CD14-positive monocyte (primary cell): ENCODE data around the gene GRIK4. TPM values are rescaled to one million over a fixed set of nuclear protein-coding genes. Genes with fewer than 3 reads are reported as not detected.

ENCODE experiments used
- DNase-seq, 3 donors: peaks; one replicate each; pipeline ENCODE4 v3.0.0-alpha.2; 2011 to 2022
- H2AFZ ChIP-seq: 2 replicates; pipeline ENCODE4 v1.6.0; 2012; ENCODE audit warnings: mild to moderate bottlenecking, low read depth, low read length, inconsistent platforms; ENCODE audit not compliant: insufficient read depth, poor library complexity, severe bottlenecking
- H3K27ac ChIP-seq, 2 donors: 1 replicate in 1 of 2; 2 replicates in 1 of 2; pipeline ENCODE4 v1.5.1; 2012 to 2013; ENCODE audit warnings: low read length in 2 of 2, control low read depth in 1 of 2, inconsistent platforms in 1 of 2, low read depth in 1 of 2, mild to moderate bottlenecking in 1 of 2
- H3K27me3 ChIP-seq, 2 donors: one replicate each; pipeline versions ENCODE4 v1.6.0 to v1.6.1; 2011 to 2013; ENCODE audit warnings: low read length in 2 of 2; ENCODE audit not compliant: control insufficient read depth in 2 of 2, insufficient read depth in 2 of 2
- H3K36me3 ChIP-seq, 2 donors: replicated peaks in 1 of 2; 1 replicate in 1 of 2; 2 replicates in 1 of 2; pipeline versions ENCODE4 v1.5.1 to v1.6.1; 2012 to 2013; ENCODE audit warnings: low read length in 2 of 2, control low read depth in 1 of 2, inconsistent platforms in 1 of 2, mild to moderate bottlenecking in 1 of 2; ENCODE audit not compliant: insufficient read depth in 2 of 2, control insufficient read depth in 1 of 2
- H3K4me1 ChIP-seq, 2 donors: 1 replicate in 1 of 2; 2 replicates in 1 of 2; pipeline versions ENCODE4 v1.5.1 to v1.6.1; 2012 to 2013; ENCODE audit warnings: low read length in 2 of 2, control low read depth in 1 of 2, inconsistent platforms in 1 of 2, mild to moderate bottlenecking in 1 of 2, moderate library complexity in 1 of 2; ENCODE audit not compliant: insufficient read depth in 2 of 2, control insufficient read depth in 1 of 2
- H3K4me2 ChIP-seq: replicated peaks from 2 replicates; pipeline ENCODE3; 2012; ENCODE audit warnings: low read length, moderate library complexity, mild to moderate bottlenecking; ENCODE audit not compliant: poor library complexity, severe bottlenecking; ENCODE audit errors: extremely low read depth
- H3K4me3 ChIP-seq, 3 experiments: fragments of 200-600 bp in 1 of 3; sonication (generic) in 1 of 3; replicated peaks in 1 of 3; 1 replicate in 2 of 3; 2 replicates in 1 of 3; pipeline ENCODE4 v1.5.1; 2011 to 2013; ENCODE audit warnings: low read length in 3 of 3, mild to moderate bottlenecking in 3 of 3, control low read depth in 2 of 3, low read depth in 2 of 3, inconsistent platforms in 1 of 3, moderate library complexity in 1 of 3
- H3K79me2 ChIP-seq: 2 replicates; pipeline ENCODE4 v1.6.0; 2012; ENCODE audit warnings: mild to moderate bottlenecking, control low read depth, inconsistent platforms, low read length, moderate library complexity; ENCODE audit not compliant: insufficient read depth
- H3K9ac ChIP-seq: 2 replicates; pipeline ENCODE4 v1.6.0; 2017; ENCODE audit warnings: low read length, mild to moderate bottlenecking; ENCODE audit not compliant: insufficient read depth, poor library complexity, severe bottlenecking
- H3K9me3 ChIP-seq, 2 donors: replicated peaks in 1 of 2; 1 replicate in 1 of 2; 2 replicates in 1 of 2; pipeline versions ENCODE4 v1.5.1 to v1.6.1; 2012 to 2013; ENCODE audit warnings: low read length in 2 of 2, control low read depth in 1 of 2; ENCODE audit not compliant: control insufficient read depth in 1 of 2, insufficient read depth in 1 of 2
- H4K20me1 ChIP-seq: 2 replicates; pipeline ENCODE4 v1.6.0; 2012; ENCODE audit warnings: mild to moderate bottlenecking, low read length, control low read depth, moderate library complexity; ENCODE audit not compliant: insufficient read depth
- H3K27ac Mint-ChIP-seq, 7 donors: one replicate each; pipeline ENCODE4 v1.8.0; 2020; ENCODE audit warnings: mild to moderate bottlenecking in 7 of 7, mixed read lengths in 7 of 7, moderate library complexity in 6 of 7, inconsistent platforms in 2 of 7
- H3K27me3 Mint-ChIP-seq, 3 donors: one replicate each; pipeline ENCODE4 v1.8.0; 2021 to 2022; ENCODE audit warnings: low read depth in 3 of 3, mild to moderate bottlenecking in 3 of 3, mixed read lengths in 3 of 3, moderate library complexity in 3 of 3, inconsistent platforms in 1 of 3
- H3K36me3 Mint-ChIP-seq, 2 donors: one replicate each; pipeline ENCODE4 v1.8.0; 2020; ENCODE audit warnings: mixed read lengths in 2 of 2, inconsistent platforms in 1 of 2, mild to moderate bottlenecking in 1 of 2
- H3K4me1 Mint-ChIP-seq: one replicate; pipeline ENCODE4 v1.8.0; 2020; ENCODE audit warnings: mild to moderate bottlenecking, mixed read lengths
- H3K4me3 Mint-ChIP-seq, 2 donors: one replicate each; pipeline ENCODE4 v1.8.0; 2020; ENCODE audit warnings: mild to moderate bottlenecking in 2 of 2, mixed read lengths in 2 of 2, moderate library complexity in 1 of 2
- H3K9me3 Mint-ChIP-seq, 7 donors: one replicate each; pipeline ENCODE4 v1.8.0; 2020 to 2022; ENCODE audit warnings: mixed read lengths in 7 of 7, mild to moderate bottlenecking in 6 of 7, moderate library complexity in 6 of 7, inconsistent platforms in 2 of 7
- CTCF ChIP-seq: fragments of 200-600 bp; IDR thresholded peaks from one replicate; pipeline ENCODE4 v1.8.0; 2022; ENCODE audit warnings: antibody characterized with exemption, mild to moderate bottlenecking
- WGBS: methylation state at CpG from one replicate; pipeline ENCODE4 v1.1.5; 2013; ENCODE audit warnings: missing lambda C conversion rate; ENCODE audit not compliant: insufficient coverage; 5-methylcytosine and 5-hydroxymethylcytosine counted together
- intact Hi-C, 2 donors: fragments of 100-400 bp; cut with micrococcal nuclease; formaldehyde crosslinking; loops; one replicate each; pipeline versions ENCODE4 v1.15.0 to v1.15.1; 2023
- polyA plus RNA-seq, 3 donors: library from polyadenylated mRNA; depleted of rRNA in 1 of 3; unstranded in 2 of 3; stranded (reverse) in 1 of 3; fragments of 300-500 nt in 2 of 3; fragments of >200 nt in 1 of 3; fragmentation: Illumina TruSeq in 2 of 3; gene quantifications; 1 replicate in 2 of 3; 2 replicates in 1 of 3; pipeline ENCODE4 v1.2.3, GENCODE V29; 2012 to 2021

The GRIK4 gene
- polyA plus RNA-seq, 3 donors: not detected

GRCh38 chr11:120709808-120710207 is 198.3 kb downstream of the GRIK4 start:
- H3K9ac ChIP-seq: no peak overlapping the region
- no peak overlapping the region for H3K4me3 ChIP-seq
- TF ChIP-seq CTCF: no peak
- DNase-seq: no peak
- peaks cover 6 to 13% (median 6%) of the 10 kb centered on the region in 3 donors for H3K27me3 Mint-ChIP-seq
- H3K9me3 ChIP-seq: peaks cover 9 to 24% of the 10 kb centered on the region in 2 donors
- no peak overlapping the region for H2AFZ ChIP-seq
- no peak overlapping the region for H3K4me3 Mint-ChIP-seq
- 92% methylated on average over 6 of the region's 10 CpGs for whole genome bisulfite sequencing
- no peaks in the 10 kb centered on the region for H3K4me1 ChIP-seq
- H3K9me3 Mint-ChIP-seq: peaks cover 8 to 18% (median 17%) of the 10 kb centered on the region in 7 donors
- no peaks in the 10 kb centered on the region for H4K20me1 ChIP-seq
- H3K27ac ChIP-seq: no peak overlapping the region
- no peaks in the 10 kb centered on the region for H3K36me3 Mint-ChIP-seq
- H3K36me3 ChIP-seq: no peaks in the 10 kb centered on the region
- no peaks in the 10 kb centered on the region for H3K27me3 ChIP-seq
- H3K4me1 Mint-ChIP-seq: no peaks in the 10 kb centered on the region
- intact Hi-C loops: no loop called here
- no peaks in the 10 kb centered on the region for H3K79me2 ChIP-seq
- H3K4me2 ChIP-seq: no peak overlapping the region
- no peak overlapping the region for H3K27ac Mint-ChIP-seq

- no peak overlapping the region for H2AFZ ChIP-seq
- no peak overlapping the region for H3K4me3 ChIP-seq
- no peaks in the 10 kb centered on the region for H4K20me1 ChIP-seq
- WGBS: 80% methylated on average over 8 of the region's 13 CpGs
- peaks cover 9 to 24% of the 10 kb centered on the region in 2 donors for H3K9me3 ChIP-seq
- Mint-ChIP-seq H3K4me1 (peaks cover 6% of the 10 kb centered on the region), H3K27ac (no peak overlapping the region), H3K27me3 (peaks cover 5 to 13% (median 6%) of the 10 kb centered on the region in 3 donors), H3K9me3 (peaks cover 8 to 17% (median 14%) of the 10 kb centered on the region in 7 donors), H3K36me3 (no peaks in the 10 kb centered on the region), H3K4me3 (no peak overlapping the region)
- intact Hi-C loops: no loop called here
- DNase-seq: no peak
- no peak overlapping the region for H3K4me2 ChIP-seq
- H3K36me3 ChIP-seq: no peaks in the 10 kb centered on the region
- no peak overlapping the region for H3K27ac ChIP-seq
- no peak overlapping the region for H3K9ac ChIP-seq
- H3K79me2 ChIP-seq: no peaks in the 10 kb centered on the region
- H3K27me3 ChIP-seq: no peaks in the 10 kb centered on the region
- no peaks in the 10 kb centered on the region for H3K4me1 ChIP-seq
- no peak for TF ChIP-seq CTCF
Observed at GRCh38 chr11:120710354-120711131, 199.0 kb downstream of the GRIK4 start.
